HepG2 (cell line): ENCODE measurements around the gene SIK2. TPM values are rescaled to one million over a fixed set of nuclear protein-coding genes. Genes with fewer than 3 reads are reported as not detected.
A peak's percentile ranks its signal among the peaks of the same experiment; 100 is the strongest.

Source experiments
- ASH2L ChIP-seq: fragments of 300-600, 200-600 bp; sonication (generic); IDR thresholded peaks from 2 replicates; pipeline ENCODE4 v1.7.0; 2017; ENCODE audit warnings: low read depth, mild to moderate bottlenecking, moderate library complexity, mixed read lengths, low read length; ENCODE audit not compliant: insufficient read length
- ERF ChIP-seq: IDR thresholded peaks from 2 replicates; pipeline ENCODE4 v1.6.1; 2018; ENCODE audit warnings: missing biosample characterization, missing genetic modification reagents
- FOSL1 ChIP-seq: sonication (generic); formaldehyde crosslinking; IDR thresholded peaks from 2 replicates; pipeline ENCODE4 v1.9.0; 2021; ENCODE audit warnings: missing genetic modification reagents, borderline replicate concordance
- FOXK2 ChIP-seq: fragments of 450-650 bp; IDR thresholded peaks from 2 replicates; pipeline ENCODE4 v1.6.1; 2016
- HNF4G ChIP-seq, 2 experiments: sonication (generic) in 1 of 2; formaldehyde crosslinking in 1 of 2; IDR thresholded peaks; 2 replicates each; pipeline versions ENCODE4 v1.4.0 to v1.6.1; 2011 to 2020; ENCODE audit warnings: borderline replicate concordance in 2 of 2, low read depth in 2 of 2, mild to moderate bottlenecking in 2 of 2, low read length in 1 of 2, missing genetic modification reagents in 1 of 2, moderate library complexity in 1 of 2
- HOXA7 ChIP-seq: sonication (generic); formaldehyde crosslinking; IDR thresholded peaks from 2 replicates; pipeline ENCODE4 v1.8.1; 2022; ENCODE audit warnings: mild to moderate bottlenecking, missing genetic modification reagents, moderate library complexity
- MAFG ChIP-seq: sonication (generic); formaldehyde crosslinking; IDR thresholded peaks from 2 replicates; pipeline ENCODE4 v1.5.1; 2020; ENCODE audit warnings: mild to moderate bottlenecking, missing genetic modification reagents
- MBNL3 ChIP-seq: fragments of 250-450 bp; sonication (Bioruptor Pico); conservative IDR thresholded peaks from 2 replicates; pipeline ENCODE4 v1.8.0; 2022; ENCODE audit warnings: mild to moderate bottlenecking, inconsistent platforms
- NFIB ChIP-seq: sonication (generic); formaldehyde crosslinking; IDR thresholded peaks from 2 replicates; pipeline ENCODE4 v1.9.0; 2021; ENCODE audit warnings: missing genetic modification reagents, mild to moderate bottlenecking, borderline replicate concordance
- SALL1 ChIP-seq: sonication (generic); formaldehyde crosslinking; IDR thresholded peaks from 2 replicates; pipeline ENCODE4 v1.8.0; 2022; ENCODE audit warnings: mild to moderate bottlenecking, missing genetic modification reagents
- SMC3 ChIP-seq: IDR thresholded peaks from 2 replicates; pipeline ENCODE4 v1.6.1; 2011; ENCODE audit warnings: low read length, improper control_type of control experiment
- TARDBP ChIP-seq: sonication (generic); formaldehyde crosslinking; IDR thresholded peaks from 2 replicates; pipeline ENCODE4 v1.8.0; 2022; ENCODE audit warnings: mild to moderate bottlenecking, missing genetic modification reagents
- ZNF274 ChIP-seq: sonication (generic); formaldehyde crosslinking; IDR thresholded peaks from 2 replicates; pipeline ENCODE4 v1.5.1; 2020; ENCODE audit warnings: mild to moderate bottlenecking, missing genetic modification reagents
- ZNF484 ChIP-seq: sonication (generic); formaldehyde crosslinking; IDR thresholded peaks from 2 replicates; pipeline ENCODE4 v1.5.1; 2020; ENCODE audit warnings: mild to moderate bottlenecking, low read depth, missing genetic modification reagents, borderline replicate concordance
- ZNF776 ChIP-seq: sonication (generic); formaldehyde crosslinking; IDR thresholded peaks from 2 replicates; pipeline ENCODE4 v1.4.0; 2020; ENCODE audit warnings: mild to moderate bottlenecking, missing genetic modification reagents
- polyA plus RNA-seq, 8 experiments: library from polyadenylated mRNA; depleted of rRNA in 3 of 8; stranded (reverse) in 7 of 8; unstranded in 1 of 8; fragments of >200 nt; fragmentation: Illumina TruSeq in 4 of 8; extraction: Trizol in 4 of 8; gene quantifications; 2 replicates each; pipeline versions ENCODE4 v1.2.1 to v1.2.3, GENCODE V29; 2011 to 2016; ENCODE audit warnings: low read depth in 4 of 8, missing spikeins in 1 of 8, mixed read lengths in 1 of 8; ENCODE audit not compliant: insufficient read depth in 1 of 8
- total RNA-seq, 5 experiments: library from RNA; depleted of rRNA; stranded (reverse); fragments of >200 nt; fragmentation: Illumina TruSeq; extraction: Trizol; gene quantifications; 2 replicates each; pipeline ENCODE4 v1.2.3, GENCODE V29; 2016; ENCODE audit warnings: low read depth in 1 of 5
- TF ChIP-seq, protein P1 (sequence below): IDR thresholded peaks from 2 replicates; pipeline ENCODE4 v1.6.1; 2016
- TF ChIP-seq, protein P2 (sequence below): sonication (generic); formaldehyde crosslinking; IDR thresholded peaks from 2 replicates; pipeline ENCODE4 v1.4.0; 2020; ENCODE audit warnings: mild to moderate bottlenecking, missing genetic modification reagents
- TF ChIP-seq, protein P3 (sequence below): sonication (generic); formaldehyde crosslinking; IDR thresholded peaks from 2 replicates; pipeline ENCODE4 v1.4.0; 2020; ENCODE audit warnings: missing genetic modification reagents, mild to moderate bottlenecking, borderline replicate concordance
- TF ChIP-seq, protein P4 (sequence below): sonication (generic); formaldehyde crosslinking; IDR thresholded peaks from 2 replicates; pipeline ENCODE4 v1.9.0; 2021; ENCODE audit warnings: missing genetic modification reagents, mild to moderate bottlenecking, borderline replicate concordance
- TF ChIP-seq, protein P5 (sequence below): sonication (generic); formaldehyde crosslinking; IDR thresholded peaks from 2 replicates; pipeline ENCODE4 v1.4.0; 2020; ENCODE audit warnings: missing genetic modification reagents, borderline replicate concordance

The SIK2 gene
- total and polyA plus RNA-seq, 2 of the 13 experiments (the other 11 are each of a cell fraction or from before 2014, with no cell fraction given): 8.1 to 15.4 TPM

DNA sequence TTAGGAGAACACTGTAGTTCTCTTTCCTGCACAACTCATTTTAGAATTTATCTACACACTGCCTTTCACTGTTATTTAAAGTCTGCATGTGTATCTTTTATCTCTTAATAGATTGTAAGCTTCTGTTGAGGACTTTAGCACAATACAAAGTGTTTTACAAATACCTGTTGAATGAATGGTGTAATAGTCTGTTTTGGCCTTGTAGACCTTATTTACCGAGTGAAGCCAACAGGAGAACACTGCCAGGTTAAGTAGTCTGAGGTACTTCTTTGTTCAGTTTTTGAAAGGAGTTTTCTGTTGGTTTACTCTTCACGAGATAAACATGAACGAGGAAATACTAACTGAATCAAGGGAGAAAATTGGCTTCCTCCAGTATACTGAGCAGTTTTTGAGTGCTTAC, 31.0 kb downstream of the SIK2 start (continued):
- no peak for TF ChIP-seq FOSL1 (CRISPR knock-in tag)
- TF ChIP-seq TARDBP (CRISPR knock-in tag): no peak
- peak; percentile 61; the same call in 1 of the 2 replicates for TF ChIP-seq HNF4G (IDR thresholded peaks at IDR 0.05; ENCODE audit: borderline replicate concordance, low read depth, low read length)
- no peak for TF ChIP-seq HNF4G (CRISPR knock-in tag; IDR thresholded peaks at IDR 0.05; ENCODE audit: borderline replicate concordance, low read depth)
- no peak for TF ChIP-seq NFIB (CRISPR knock-in tag)
- no peak for TF ChIP-seq ZNF274 (CRISPR knock-in tag)
- TF ChIP-seq, protein P1, sequence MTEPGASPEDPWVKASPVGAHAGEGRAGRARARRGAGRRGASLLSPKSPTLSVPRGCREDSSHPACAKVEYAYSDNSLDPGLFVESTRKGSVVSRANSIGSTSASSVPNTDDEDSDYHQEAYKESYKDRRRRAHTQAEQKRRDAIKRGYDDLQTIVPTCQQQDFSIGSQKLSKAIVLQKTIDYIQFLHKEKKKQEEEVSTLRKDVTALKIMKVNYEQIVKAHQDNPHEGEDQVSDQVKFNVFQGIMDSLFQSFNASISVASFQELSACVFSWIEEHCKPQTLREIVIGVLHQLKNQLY (CRISPR knock-in tag): no peak
- no peak for TF ChIP-seq MAFG (CRISPR knock-in tag)
- no peak for TF ChIP-seq ZNF484 (CRISPR knock-in tag)
- TF ChIP-seq SALL1 (CRISPR knock-in tag): no peak
- TF ChIP-seq, protein P2, sequence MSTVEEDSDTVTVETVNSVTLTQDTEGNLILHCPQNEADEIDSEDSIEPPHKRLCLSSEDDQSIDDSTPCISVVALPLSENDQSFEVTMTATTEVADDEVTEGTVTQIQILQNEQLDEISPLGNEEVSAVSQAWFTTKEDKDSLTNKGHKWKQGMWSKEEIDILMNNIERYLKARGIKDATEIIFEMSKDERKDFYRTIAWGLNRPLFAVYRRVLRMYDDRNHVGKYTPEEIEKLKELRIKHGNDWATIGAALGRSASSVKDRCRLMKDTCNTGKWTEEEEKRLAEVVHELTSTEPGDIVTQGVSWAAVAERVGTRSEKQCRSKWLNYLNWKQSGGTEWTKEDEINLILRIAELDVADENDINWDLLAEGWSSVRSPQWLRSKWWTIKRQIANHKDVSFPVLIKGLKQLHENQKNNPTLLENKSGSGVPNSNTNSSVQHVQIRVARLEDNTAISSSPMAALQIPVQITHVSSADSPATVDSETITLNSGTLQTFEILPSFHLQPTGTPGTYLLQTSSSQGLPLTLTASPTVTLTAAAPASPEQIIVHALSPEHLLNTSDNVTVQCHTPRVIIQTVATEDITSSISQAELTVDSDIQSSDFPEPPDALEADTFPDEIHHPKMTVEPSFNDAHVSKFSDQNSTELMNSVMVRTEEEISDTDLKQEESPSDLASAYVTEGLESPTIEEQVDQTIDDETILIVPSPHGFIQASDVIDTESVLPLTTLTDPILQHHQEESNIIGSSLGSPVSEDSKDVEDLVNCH (CRISPR knock-in tag): no peak
- TF ChIP-seq ZNF776 (CRISPR knock-in tag): no peak
- no peak for TF ChIP-seq HOXA7
- TF ChIP-seq, protein P3, sequence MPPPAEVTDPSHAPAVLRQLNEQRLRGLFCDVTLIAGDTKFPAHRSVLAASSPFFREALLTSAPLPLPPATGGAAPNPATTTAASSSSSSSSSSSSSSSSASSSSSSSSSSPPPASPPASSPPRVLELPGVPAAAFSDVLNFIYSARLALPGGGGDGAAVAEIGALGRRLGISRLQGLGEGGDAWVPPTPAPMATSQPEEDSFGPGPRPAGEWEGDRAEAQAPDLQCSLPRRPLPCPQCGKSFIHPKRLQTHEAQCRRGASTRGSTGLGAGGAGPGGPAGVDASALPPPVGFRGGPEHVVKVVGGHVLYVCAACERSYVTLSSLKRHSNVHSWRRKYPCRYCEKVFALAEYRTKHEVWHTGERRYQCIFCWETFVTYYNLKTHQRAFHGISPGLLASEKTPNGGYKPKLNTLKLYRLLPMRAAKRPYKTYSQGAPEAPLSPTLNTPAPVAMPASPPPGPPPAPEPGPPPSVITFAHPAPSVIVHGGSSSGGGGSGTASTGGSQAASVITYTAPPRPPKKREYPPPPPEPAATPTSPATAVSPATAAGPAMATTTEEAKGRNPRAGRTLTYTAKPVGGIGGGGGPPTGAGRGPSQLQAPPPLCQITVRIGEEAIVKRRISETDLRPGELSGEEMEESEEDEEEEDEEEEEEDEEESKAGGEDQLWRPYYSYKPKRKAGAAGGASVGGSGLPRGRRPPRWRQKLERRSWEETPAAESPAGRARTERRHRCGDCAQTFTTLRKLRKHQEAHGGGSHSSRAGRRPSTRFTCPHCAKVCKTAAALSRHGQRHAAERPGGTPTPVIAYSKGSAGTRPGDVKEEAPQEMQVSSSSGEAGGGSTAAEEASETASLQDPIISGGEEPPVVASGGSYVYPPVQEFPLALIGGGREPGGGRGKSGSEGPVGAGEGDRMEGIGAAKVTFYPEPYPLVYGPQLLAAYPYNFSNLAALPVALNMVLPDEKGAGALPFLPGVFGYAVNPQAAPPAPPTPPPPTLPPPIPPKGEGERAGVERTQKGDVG: no peak
- no peak for TF ChIP-seq ERF (CRISPR knock-in tag)
- TF ChIP-seq MBNL3 (CRISPR knock-in tag): no peak
- TF ChIP-seq, protein P4, sequence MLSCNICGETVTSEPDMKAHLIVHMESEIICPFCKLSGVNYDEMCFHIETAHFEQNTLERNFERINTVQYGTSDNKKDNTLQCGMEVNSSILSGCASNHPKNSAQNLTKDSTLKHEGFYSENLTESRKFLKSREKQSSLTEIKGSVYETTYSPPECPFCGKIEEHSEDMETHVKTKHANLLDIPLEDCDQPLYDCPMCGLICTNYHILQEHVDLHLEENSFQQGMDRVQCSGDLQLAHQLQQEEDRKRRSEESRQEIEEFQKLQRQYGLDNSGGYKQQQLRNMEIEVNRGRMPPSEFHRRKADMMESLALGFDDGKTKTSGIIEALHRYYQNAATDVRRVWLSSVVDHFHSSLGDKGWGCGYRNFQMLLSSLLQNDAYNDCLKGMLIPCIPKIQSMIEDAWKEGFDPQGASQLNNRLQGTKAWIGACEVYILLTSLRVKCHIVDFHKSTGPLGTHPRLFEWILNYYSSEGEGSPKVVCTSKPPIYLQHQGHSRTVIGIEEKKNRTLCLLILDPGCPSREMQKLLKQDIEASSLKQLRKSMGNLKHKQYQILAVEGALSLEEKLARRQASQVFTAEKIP: no peak
- TF ChIP-seq, protein P5, sequence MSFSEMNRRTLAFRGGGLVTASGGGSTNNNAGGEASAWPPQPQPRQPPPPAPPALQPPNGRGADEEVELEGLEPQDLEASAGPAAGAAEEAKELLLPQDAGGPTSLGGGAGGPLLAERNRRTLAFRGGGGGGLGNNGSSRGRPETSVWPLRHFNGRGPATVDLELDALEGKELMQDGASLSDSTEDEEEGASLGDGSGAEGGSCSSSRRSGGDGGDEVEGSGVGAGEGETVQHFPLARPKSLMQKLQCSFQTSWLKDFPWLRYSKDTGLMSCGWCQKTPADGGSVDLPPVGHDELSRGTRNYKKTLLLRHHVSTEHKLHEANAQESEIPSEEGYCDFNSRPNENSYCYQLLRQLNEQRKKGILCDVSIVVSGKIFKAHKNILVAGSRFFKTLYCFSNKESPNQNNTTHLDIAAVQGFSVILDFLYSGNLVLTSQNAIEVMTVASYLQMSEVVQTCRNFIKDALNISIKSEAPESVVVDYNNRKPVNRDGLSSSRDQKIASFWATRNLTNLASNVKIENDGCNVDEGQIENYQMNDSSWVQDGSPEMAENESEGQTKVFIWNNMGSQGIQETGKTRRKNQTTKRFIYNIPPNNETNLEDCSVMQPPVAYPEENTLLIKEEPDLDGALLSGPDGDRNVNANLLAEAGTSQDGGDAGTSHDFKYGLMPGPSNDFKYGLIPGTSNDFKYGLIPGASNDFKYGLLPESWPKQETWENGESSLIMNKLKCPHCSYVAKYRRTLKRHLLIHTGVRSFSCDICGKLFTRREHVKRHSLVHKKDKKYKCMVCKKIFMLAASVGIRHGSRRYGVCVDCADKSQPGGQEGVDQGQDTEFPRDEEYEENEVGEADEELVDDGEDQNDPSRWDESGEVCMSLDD (CRISPR knock-in tag): no peak
- TF ChIP-seq FOXK2: peak; percentile 74; the same call in 1 of the 2 replicates
- TF ChIP-seq SMC3: no peak
- TF ChIP-seq ASH2L: no peak
